Brain pericyte (primary cell): Measurements from ENCODE around the gene DTNA.
"Not testable (repeated sequence)": the region's sequence is repeated elsewhere in the genome, so short reads cannot be mapped to it uniquely, and the experiment has no call there.

ENCODE experiments used
- DNase-seq: peaks from one replicate; pipeline ENCODE4 v3.0.0-alpha.2; 2012; ENCODE audit warnings: low read depth, low spot score

DTNA gene

GRCh38 chr18:34709750-34710441 is at the start of gene DTNA:
Gene DTNA, plus strand, starts transcription at chr18:34710298. Its CDS starts 45,679 bp downstream, at chr18:34755977.
- DNase-seq: peak; percentile 68

DNA sequence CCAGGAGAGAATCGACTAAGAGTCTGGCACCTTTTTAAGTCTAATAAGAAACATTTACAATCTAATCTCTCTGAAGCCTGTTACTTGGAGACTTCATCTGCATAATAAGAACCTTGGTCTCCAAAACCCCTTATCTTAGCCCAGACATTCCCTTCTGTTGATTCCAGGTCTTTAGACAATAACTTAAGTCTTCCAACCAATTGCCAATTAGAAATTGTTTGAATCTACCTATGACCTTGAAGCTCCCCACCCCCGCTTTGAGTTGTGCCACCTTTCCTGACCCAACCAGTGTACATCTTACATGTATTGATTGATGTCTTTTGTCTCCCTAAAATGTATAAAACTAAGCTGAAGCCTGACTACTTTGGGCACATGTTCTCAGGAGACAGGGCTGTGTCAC is 49.5 kb upstream of the DTNA start:
- DNase-seq: no peak

DNA sequence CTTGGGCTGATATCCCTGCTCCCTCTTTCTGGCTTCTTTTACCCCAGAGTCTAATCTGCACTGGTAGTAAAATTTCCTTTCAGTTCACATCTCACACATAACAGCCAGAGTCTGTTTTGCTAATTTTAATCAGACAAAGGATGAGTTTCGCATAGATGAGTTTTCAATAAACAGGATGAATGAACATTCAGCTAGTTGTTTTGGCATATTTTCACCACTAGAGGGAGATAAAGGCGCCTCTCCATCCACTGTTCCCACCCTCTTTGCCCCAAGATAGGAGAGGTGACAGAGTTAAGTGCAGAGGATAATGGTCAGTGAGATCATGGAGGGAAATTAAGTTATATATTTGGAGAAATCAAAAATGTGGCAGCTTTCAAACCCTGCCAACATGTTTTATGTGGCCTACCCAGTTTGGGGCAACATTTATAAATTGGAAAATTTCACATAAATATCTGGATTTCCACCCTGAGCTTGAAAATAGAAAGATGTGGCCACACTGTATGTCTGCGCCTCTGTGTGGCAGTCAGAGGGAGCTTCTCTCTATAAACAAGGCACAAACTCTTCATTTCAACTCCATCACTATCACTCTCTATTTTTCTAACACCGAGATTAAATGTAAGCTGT is 48.5 kb upstream of the DTNA start:
- DNase-seq: no peak

- no peak for DNase-seq
Measured at GRCh38 chr18:34676816-34677574, 33.1 kb upstream of the DTNA start.

GRCh38 chr18:34689750-34690149 is 20.3 kb upstream of the DTNA start:
- DNase-seq: not testable (repeated sequence)

DNA sequence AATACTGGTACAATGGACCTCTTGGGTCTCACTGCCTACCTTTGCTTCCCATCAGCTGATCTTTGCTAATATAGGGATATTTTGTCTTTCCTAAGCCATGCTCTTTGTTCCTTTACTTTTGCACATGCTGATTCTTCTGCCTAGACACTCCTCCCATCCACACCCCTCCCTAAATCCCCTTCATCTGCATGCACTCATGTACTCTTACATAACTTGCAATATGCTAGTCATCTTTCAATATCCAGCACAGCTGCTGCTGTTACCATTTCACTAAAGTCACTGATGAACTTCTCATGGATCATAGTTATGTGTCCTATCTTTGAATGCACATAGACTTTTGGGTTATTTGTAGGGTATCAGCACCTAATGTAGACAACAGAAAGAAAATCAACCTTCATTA is 18.5 kb upstream of the DTNA start:
- DNase-seq: no peak

GRCh38 chr18:34694591-34695165 is 15.4 kb upstream of the DTNA start:
- no peak for DNase-seq

- DNase-seq: no peak
Measured at GRCh38 chr18:34695310-34695709, 14.8 kb upstream of the DTNA start.

DNA sequence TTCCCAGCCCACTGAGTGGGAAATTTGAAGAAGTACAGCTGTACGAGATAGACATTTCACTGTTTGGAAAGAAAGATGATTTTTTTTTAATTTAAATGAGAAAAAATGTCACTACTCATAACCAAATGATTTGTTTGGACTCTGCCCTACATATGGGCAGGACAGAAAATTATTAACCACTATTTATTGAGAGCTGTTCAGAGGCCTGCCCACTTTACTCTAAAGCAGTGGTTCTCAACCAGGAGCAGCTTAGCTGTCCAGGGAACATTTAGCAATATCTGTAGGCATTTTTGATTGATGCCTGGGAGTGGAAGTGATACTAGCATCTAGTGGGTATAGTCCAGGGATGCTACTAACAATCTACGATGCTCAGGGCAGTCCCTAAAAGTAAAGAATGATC is 13.4 kb upstream of the DTNA start:
- DNase-seq: no peak

GRCh38 chr18:34697233-34697632 is 12.9 kb upstream of the DTNA start:
- no peak for DNase-seq

GRCh38 chr18:34697891-34698290 is 12.2 kb upstream of the DTNA start:
- DNase-seq: no peak

GRCh38 chr18:34701911-34702310 is 8.2 kb upstream of the DTNA start:
- DNase-seq: no peak

GRCh38 chr18:34702814-34703213 is 7.3 kb upstream of the DTNA start:
- no peak for DNase-seq

GRCh38 chr18:34704074-34704473 is 6.0 kb upstream of the DTNA start:
- DNase-seq: no peak

DNA sequence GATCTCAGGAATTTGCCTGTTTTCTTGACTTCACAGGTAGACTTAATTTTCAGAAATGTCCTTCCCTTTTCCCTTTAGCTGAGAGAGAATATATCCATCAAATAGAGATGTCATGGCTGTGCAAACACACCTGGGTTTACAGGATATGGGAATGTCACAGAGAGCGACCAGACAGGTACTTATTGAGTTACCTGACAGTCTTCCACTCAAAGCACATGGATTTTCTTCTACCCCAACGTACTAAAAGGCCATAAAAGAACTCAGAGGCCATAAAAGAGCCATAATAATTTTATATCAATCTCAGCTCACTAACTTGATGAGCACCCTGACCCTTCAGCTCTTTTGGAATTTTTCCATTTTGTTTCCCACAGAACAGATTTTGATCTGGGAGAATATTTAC is 5.3 kb upstream of the DTNA start:
- DNase-seq: no peak

GRCh38 chr18:34707670-34708069 is 2.4 kb upstream of the DTNA start:
- DNase-seq: no peak

- no peak for DNase-seq
Measured at GRCh38 chr18:34709104-34709503, 994 bp upstream of the DTNA start.

DNA sequence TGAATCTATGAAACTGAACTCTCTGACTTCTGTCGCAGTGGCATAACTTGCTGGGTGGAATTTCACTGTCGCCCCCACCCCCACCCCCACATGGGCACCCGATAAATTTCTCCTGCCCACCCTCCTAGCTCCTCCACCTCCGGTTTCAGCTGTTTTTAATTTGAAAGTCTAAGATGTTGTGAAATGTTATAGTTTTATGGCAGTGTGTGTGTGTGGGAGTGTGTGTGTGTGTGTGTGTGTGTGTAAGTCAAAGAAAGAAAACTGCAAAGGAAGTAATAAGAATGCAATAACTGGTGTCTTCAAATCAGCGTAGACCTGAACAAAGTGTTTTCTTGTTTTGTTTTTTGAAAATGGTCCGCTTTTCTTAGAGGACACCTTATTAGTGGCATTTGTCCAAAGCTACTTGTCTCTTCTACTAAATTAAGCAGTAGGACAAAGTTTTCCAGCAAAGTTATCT is 388 bp downstream of the DTNA start:
- DNase-seq: no peak

DNA sequence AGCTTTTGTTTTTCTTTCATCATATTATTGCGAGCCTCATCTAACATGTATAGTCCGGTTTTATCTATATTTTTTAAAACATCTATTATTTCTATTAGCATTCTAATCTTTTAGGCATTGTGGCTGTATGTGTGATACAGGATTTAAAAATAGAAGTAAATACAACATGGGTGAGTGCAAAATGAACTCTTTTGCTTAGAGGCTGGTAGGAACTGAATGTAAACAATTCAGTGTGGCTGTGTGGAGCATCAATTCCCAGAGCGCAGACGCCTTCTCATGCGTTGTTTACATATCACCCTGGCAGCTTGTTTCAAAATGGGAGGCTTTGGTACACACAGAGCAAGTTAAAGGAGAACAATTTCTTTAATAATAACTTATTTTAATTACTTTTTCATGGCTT is 836 bp downstream of the DTNA start:
- no peak for DNase-seq

- DNase-seq: not testable (repeated sequence)
Measured at GRCh38 chr18:34716111-34716510, 6.0 kb downstream of the DTNA start.

- no peak for DNase-seq
Measured at GRCh38 chr18:34718610-34719009, 8.5 kb downstream of the DTNA start.

DNA sequence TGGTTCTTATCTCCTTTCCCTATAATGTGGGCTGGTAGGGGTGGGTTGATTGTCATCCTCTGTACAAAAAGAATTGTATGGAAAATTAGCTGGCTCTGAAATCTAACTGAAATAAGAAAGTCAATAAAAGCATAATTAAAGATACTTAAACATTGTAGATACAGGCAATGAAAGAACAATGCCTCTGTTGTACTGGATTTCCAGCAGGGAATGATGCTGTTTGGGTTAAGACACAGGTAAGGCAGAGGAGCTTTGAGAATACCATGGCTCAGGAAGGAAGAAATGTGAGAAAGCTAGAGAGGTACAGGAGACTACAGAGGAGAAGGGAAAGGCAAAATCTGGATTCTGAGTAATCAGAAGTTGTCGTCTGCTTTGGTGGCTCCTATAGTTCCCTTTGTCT is 10.1 kb downstream of the DTNA start:
- no peak for DNase-seq
